Skeletal muscle tissue (tissue), 4 donors: ENCODE data around the gene CHRND. TPM values are rescaled to one million over a fixed set of nuclear protein-coding genes. Genes with fewer than 3 reads are reported as not detected.
A peak's percentile ranks its signal among the peaks of the same experiment; 100 is the strongest.

Experiments
- H3K27ac ChIP-seq: one replicate; pipeline ENCODE4 v1.7.0; 2013; ENCODE audit warnings: mild to moderate bottlenecking, low read depth, low read length, inconsistent platforms
- H3K27me3 ChIP-seq, 3 donors: one replicate each; pipeline ENCODE4 v1.7.0; 2013; ENCODE audit warnings: low read length in 3 of 3; ENCODE audit not compliant: control insufficient read depth in 3 of 3, insufficient read depth in 3 of 3
- H3K36me3 ChIP-seq, 3 donors: one replicate each; pipeline ENCODE4 v1.7.0; 2013; ENCODE audit warnings: low read length in 3 of 3; ENCODE audit not compliant: control insufficient read depth in 3 of 3, insufficient read depth in 3 of 3
- H3K4me1 ChIP-seq, 3 donors: one replicate each; pipeline ENCODE4 v1.7.0; 2013; ENCODE audit warnings: low read length in 3 of 3, mild to moderate bottlenecking in 3 of 3; ENCODE audit not compliant: control insufficient read depth in 3 of 3, insufficient read depth in 3 of 3
- H3K4me3 ChIP-seq, 3 donors: one replicate each; pipeline ENCODE4 v1.7.0; 2013; ENCODE audit warnings: low read length in 3 of 3
- H3K9ac ChIP-seq, 3 donors: one replicate each; pipeline ENCODE4 v1.7.0; 2013; ENCODE audit warnings: low read length in 3 of 3, mild to moderate bottlenecking in 3 of 3, moderate library complexity in 2 of 3, low read depth in 1 of 3
- H3K9me3 ChIP-seq, 3 donors: one replicate each; pipeline ENCODE4 v1.7.0; 2013; ENCODE audit warnings: low read length in 3 of 3; ENCODE audit not compliant: control insufficient read depth in 3 of 3
- total RNA-seq: library from RNA; depleted of rRNA; stranded (reverse); fragments of >200 nt; gene quantifications from one replicate; pipeline ENCODE4 v1.2.3, GENCODE V29; 2014
- donor health status: Osteomylitis.

CHRND gene
- total RNA-seq: 32.9 TPM

GRCh38 chr2:232525791-232526371, at the start of gene CHRND:
TSS of gene CHRND (plus strand) at chr2:232526160. CDS start at chr2:232526216, 56 bp downstream.
- peak within 1 kb of the TSS; percentile 85 to 88 (median 86) for H3K9ac ChIP-seq
- no peaks in the 10 kb centered on the region for H3K9me3 ChIP-seq
- no peaks in the 10 kb centered on the region for H3K36me3 ChIP-seq
- H3K4me3 ChIP-seq: peak within 1 kb of the TSS; percentile 66 to 77 (median 72)
- peak within 1 kb of the TSS; percentile 95 for H3K27ac ChIP-seq
- peaks cover 58 to 73% (median 70%) of the 10 kb centered on the region in 3 donors for H3K4me1 ChIP-seq
- peaks cover 10 to 26% (median 10%) of the 10 kb centered on the region in 3 donors for H3K27me3 ChIP-seq

- H3K27me3 ChIP-seq: peaks cover 8 to 29% (median 28%) of the 10 kb centered on the region in 3 donors
- H3K9me3 ChIP-seq: peaks cover 0 to 3% (median 0%) of the 10 kb centered on the region in 3 donors
- no peaks in the 10 kb centered on the region for H3K36me3 ChIP-seq
- no peak overlapping the region for H3K27ac ChIP-seq
- no peak overlapping the region for H3K4me3 ChIP-seq
- no peaks in the 10 kb centered on the region for H3K4me1 ChIP-seq
- no peak overlapping the region for H3K9ac ChIP-seq
Observed at GRCh38 chr2:232476791-232477190, 49.2 kb upstream of the CHRND start.

- H3K27me3 ChIP-seq: peaks cover 5 to 37% (median 34%) of the 10 kb centered on the region in 3 donors
- no peaks in the 10 kb centered on the region for H3K4me1 ChIP-seq
Observed at GRCh38 chr2:232477751-232478510, 48.0 kb upstream of the CHRND start.

GRCh38 chr2:232478571-232479340, 47.2 kb upstream of the CHRND start:
- H3K9ac ChIP-seq: no peak overlapping the region

More at GRCh38 chr2:232477751-232478510, 48.0 kb upstream of the CHRND start:
- Histone ChIP-seq H3K4me3 (no peak overlapping the region), H3K27ac (no peak overlapping the region), H3K9me3 (no peaks in the 10 kb centered on the region), H3K9ac (no peak overlapping the region), H3K36me3 (no peaks in the 10 kb centered on the region)

GRCh38 chr2:232479341-232480200, 46.4 kb upstream of the CHRND start:
- no peak overlapping the region for H3K9ac ChIP-seq
- no peak overlapping the region for H3K4me3 ChIP-seq
- no peak overlapping the region for H3K27ac ChIP-seq
- no peaks in the 10 kb centered on the region for H3K4me1 ChIP-seq
- no peaks in the 10 kb centered on the region for H3K36me3 ChIP-seq
- peaks cover 20 to 46% (median 41%) of the 10 kb centered on the region in 3 donors for H3K27me3 ChIP-seq
- H3K9me3 ChIP-seq: no peaks in the 10 kb centered on the region

More at GRCh38 chr2:232478571-232479340, 47.2 kb upstream of the CHRND start:
- no peaks in the 10 kb centered on the region for H3K36me3 ChIP-seq
- H3K4me3 ChIP-seq: no peak overlapping the region
- H3K27me3 ChIP-seq: peaks cover 12 to 38% (median 38%) of the 10 kb centered on the region in 3 donors
- no peaks in the 10 kb centered on the region for H3K4me1 ChIP-seq
- H3K27ac ChIP-seq: no peak overlapping the region
- no peaks in the 10 kb centered on the region for H3K9me3 ChIP-seq

GRCh38 chr2:232480201-232481190, 45.5 kb upstream of the CHRND start:
- H3K4me3 ChIP-seq: no peak overlapping the region
- H3K9me3 ChIP-seq: no peaks in the 10 kb centered on the region
- peaks cover 0 to 3% (median 0%) of the 10 kb centered on the region in 3 donors for H3K4me1 ChIP-seq
- H3K27ac ChIP-seq: no peak overlapping the region
- H3K36me3 ChIP-seq: no peaks in the 10 kb centered on the region
- H3K9ac ChIP-seq: no peak overlapping the region
- H3K27me3 ChIP-seq: peaks cover 25 to 56% (median 43%) of the 10 kb centered on the region in 3 donors

GRCh38 chr2:232481322-232482140, 44.4 kb upstream of the CHRND start:
- peaks cover 35 to 63% (median 53%) of the 10 kb centered on the region in 3 donors for H3K27me3 ChIP-seq
- H3K9ac ChIP-seq: no peak overlapping the region
- no peaks in the 10 kb centered on the region for H3K9me3 ChIP-seq
- peaks cover 0 to 3% (median 3%) of the 10 kb centered on the region in 3 donors for H3K4me1 ChIP-seq
- H3K36me3 ChIP-seq: no peaks in the 10 kb centered on the region
- no peak overlapping the region for H3K27ac ChIP-seq
- H3K4me3 ChIP-seq: no peak overlapping the region
